DMS114 treated with DMSO at 0.1 percent for 48 hours (cell line): ENCODE data around the gene KIFC3.
"Not testable (repeated sequence)": the region's sequence is repeated elsewhere in the genome, so short reads cannot be mapped to it uniquely, and the experiment has no call there.

Experiments used
- DNase-seq: peaks from one replicate; lab custom pipeline; 2025; ENCODE audit not compliant: unreplicated experiment; lab: John Stamatoyannopoulos, UW

KIFC3 gene

DNA sequence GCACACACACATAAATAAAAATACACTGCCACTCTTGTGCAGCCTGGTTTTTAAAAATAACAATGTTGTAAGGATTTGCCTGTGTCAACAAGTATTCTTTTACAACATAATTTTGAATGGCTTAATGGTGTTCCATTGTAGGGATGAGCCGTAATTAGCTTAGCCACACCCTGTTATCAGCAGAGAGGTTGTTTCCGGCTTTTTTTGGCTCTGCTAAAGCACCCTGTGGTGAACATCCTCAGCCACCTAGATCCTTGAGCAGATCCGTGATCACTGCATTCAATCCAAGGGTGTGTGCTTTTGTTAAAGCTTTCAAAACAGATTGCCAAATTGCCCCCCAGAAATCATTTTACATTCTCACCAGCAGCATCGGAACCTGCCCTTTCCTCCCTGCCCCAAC is 59.7 kb downstream of the KIFC3 start:
- DNase-seq: no peak

DNA sequence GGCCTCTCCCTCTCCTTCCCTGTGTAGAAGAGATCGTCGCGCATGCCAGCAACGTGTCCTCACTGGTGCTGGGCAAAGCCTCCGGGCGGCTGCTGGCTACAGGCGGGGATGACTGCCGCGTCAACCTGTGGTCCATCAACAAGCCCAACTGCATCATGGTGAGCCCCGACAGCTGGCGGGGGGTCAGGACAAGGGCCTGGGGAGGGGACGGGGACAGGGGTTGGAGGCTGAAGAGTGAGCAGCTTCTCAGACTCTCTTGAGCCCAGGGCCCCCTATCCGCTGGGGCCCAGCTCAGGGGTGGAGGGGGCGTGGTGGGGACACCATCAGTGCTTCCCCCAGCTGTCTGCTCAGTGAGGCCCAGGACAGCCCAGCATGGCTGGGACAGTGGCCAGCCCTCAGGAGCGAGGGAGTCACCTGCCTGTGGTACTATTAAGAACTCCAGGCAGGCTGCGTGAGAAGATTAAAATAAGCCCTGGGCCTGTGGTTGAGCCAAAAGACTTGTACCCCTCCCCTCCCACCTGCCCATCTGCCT is 60.6 kb downstream of the KIFC3 start:
- no peak for DNase-seq

DNA sequence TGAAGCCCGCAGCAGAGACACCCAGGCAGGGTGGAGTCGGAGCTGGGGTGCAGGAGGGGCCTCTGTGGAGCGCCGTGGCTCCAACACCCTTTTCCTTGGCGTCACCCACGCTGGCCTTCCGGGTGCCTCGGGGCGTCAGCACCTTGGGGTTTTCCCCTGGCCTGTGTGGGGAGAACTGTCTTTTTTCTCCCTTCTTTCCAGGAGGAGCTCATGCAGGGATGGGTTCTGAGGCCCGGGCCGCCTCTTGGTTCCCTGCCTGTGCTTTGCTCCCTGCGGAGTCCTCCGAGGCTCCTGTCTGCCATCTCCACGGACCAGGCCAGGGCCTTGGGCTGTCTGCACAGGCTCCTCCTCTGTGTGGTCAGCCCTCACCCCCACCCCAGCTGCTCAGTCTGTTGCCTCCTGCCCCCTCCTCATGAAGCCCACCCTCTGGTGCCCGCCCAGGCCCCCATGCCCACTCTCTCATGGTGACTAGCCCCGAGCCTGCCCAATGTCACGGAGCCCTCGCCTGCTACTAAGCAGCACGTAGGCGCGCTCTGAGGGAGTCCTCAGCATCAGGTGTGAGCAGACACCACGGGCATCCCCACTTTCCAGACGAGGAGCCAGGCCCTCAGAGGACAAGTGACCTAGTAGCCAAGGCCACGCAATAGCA is 61.7 kb downstream of the KIFC3 start:
- no peak for DNase-seq

DNA sequence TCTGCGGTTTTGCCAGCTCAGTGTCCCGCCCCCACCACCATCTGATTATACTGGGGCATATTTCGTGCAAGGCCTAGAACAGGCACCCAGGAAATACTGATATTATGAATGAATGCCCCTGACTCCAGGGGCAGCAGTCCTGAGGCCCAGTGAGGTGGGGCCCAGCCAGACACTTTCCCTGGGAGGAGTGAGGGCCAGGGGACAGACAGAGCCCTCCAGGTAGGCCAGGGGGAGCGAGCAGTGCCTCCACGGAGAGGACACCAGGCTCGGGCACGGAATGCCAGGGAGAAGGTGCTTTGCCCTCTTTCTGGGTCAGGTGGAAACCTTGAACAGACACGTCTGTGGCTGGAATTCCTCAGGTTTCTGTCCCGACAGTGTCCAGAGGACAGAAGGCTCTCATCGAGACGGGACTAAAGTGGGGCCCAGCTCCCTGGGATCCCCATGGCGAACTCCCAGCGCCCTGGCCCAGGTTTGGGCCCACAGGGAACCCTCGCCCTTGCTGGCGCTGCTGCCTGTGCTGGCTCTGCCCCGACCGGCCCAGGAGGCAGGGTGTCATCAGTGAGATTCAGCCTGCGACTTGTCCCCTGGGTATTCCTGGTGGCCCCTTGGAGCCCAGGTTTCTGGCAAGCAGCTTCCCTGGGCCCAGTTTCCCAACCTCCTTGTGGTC is 62.4 kb downstream of the KIFC3 start:
- DNase-seq: no peak

DNA sequence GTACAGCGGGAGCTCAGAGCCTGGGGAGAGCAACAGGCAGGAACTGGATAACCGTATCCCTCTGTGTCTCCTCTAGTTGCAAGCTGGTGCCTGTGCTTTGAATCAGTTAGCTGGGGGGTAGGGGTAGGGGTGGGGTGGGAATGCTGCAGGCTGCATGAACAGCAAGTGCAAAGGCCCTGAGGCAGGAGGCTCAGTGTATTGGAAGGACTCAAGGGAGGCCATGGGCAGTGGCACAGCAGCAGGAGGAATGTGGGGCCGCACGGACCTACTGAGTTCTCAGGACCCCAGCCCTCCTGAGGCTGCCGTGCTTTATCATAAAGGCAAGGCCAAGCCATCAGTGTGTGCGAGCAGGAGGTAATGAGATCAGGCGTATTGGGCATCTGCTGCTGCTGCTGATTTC is 63.4 kb downstream of the KIFC3 start:
- DNase-seq: no peak

DNA sequence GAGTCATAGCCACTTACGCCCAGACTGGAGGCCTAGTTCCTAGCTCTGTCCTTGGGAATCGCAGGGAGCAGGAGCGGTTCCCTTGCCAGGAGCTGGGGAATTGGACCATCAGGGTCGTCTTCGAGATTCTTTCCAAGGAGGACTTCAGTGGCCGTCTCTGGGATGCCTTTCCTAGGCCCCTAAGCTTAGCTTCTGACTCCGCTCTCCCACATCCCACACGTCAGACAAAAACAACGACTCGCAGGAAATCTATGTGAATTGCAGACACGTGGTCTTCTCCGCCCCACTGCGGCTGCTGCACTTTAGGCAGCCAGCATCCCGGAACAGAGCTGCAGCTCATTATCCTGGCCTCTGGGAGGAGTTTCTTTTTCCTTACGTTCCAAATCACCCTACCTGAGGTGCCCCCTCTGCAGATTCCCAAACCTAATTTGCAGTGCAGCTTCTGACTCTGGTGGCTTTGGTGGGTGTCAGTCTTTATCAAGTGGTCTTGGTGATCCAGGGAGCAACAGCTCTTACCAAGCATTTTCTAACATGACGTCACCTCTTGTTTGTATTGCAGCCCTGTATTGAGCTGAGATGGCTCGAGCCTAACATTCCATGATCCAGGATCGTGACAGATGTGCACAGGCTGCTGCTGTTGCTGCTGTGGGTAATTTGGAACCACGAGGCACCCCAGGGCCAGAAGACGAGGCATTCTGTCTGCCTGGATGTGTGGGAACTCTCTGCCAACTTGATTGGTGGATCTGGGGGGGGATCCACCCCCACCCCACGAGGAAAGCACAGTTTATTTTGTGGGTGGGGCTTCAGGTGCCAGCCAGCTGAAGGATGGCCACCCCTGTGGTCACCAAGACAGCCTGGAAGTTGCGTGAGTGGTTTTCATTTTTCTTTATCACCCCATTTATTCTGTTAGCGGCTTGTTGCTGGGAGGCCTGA is 65.6 kb downstream of the KIFC3 start:
- peak; percentile 61 for DNase-seq

DNA sequence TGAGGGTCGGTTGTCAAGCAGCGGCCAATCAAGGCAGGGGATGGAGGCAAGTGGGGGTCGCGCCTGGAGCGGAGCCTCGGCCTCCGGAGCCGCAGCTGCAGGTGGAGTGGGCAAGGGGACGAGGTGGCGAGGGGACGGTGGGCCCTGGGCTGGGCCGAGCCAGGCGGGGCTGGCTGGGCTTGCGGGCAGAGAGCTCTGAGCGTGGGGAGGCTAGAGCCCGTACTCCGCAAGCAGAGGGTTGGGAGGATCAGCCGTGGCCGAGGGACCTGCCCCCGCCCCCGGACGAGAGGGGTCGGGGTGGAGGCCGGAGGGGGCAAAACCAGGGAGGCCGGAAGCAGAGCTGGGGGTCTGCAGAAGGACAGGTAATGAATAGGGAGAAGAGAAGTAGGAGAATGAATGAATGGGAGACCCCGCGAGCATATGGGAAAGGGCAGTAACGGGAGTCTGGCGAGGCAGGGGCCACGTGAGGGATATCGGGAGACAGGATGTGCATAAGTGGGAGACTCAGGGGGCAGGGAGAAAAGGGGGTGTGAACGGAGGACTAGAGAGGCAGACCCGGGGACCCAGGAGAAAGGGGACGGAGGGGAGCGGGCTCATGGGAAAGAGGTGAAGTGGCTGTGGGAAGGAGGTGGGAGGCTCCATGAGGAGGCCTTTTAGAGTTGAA is 66.4 kb downstream of the KIFC3 start, which contains the start of gene KATNB1:
Gene KATNB1 (plus strand): TSS at position 16 of the 664 bp plus-strand sequence. CDS start 1,474 bp downstream, outside the sequence.
- no peak for DNase-seq

DNA sequence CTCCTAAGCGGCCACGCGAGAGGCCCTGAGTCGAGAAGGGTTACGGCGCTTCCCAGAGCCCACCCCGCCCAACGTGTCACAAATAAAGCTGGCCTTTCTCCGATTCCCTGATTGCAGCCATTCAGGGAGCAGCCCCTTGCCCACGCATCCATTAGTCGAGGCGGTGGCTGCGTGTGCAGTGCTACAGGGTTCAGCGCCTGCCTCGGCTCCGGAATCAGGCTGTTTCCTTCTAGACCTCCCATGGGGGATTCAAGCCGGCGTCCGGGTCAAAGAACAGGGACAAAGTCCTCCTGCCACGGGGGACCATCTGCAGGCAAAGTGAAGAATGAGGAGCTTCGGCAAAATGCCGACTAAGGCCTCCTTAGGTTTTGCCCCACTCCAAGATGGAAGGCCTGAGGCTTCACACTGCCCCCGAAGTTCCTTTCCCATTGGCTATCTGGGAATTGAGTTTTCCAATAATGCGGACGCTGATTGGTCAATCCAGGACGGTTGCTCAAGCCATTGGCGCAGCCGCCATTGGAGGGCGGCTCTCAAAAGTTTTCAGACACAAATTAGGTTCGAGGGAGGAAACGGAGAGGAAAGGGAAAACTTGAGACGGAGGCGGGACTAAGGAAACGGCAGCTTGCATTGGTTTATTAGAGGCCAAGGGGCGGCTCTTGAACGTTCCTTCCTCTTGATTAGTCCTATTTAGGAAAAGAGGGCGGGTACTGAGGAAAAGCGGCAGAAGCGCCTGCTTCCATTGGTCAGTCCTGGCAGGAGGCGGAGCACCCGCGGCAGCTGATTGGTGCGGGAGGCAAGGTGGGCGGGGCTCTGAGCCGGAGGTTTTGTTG is 67.2 kb downstream of the KIFC3 start:
- DNase-seq: peak; percentile 100

DNA sequence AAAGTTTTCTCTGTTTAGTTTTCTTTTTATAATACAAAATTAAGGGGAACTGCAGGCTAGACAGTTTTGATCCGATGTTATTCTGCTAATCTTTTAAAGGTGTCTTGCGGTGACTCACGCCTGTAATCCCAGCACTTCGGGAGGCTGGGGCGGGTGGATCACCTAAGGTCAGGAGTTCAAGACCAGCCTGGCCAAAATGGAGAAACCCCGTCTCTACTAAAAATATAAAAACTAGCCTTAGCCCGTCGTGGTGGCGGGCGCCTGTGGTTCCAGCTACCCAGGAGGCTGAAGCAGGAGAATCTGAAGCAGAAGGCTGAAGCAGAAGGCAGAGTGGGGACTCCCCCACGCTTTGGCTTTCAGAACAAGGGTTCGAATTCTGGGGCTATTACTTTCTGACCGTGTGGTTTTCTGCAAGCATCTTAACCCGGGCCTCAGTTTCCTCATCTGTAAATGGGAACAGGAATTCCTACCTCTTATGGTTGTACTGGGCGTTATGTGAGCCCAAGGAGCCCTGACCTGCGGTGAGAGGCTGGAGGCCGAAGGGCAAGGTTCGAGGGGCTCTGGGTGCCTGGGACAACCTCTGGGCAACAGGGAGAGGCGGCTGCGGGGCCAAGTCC is 67.9 kb downstream of the KIFC3 start:
- no peak for DNase-seq

DNA sequence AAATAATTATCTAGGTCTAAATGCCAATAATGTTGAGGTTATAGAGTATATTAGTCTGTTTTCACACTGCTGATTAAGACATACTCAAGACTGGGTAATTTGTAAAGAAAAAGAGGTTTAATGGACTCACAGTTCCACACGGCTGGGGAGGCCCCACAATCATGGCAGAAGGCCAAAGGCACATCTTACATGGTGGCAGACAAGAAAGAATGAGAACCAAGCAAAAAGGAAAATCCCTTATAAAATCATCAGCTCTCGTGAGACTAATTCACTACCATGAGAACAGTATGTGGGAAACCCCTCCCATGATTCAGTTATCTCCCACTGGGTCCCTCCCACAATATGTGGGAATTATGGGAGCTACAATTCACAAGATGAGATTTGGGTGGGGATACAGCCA is 69.6 kb downstream of the KIFC3 start:
- DNase-seq: no peak

DNA sequence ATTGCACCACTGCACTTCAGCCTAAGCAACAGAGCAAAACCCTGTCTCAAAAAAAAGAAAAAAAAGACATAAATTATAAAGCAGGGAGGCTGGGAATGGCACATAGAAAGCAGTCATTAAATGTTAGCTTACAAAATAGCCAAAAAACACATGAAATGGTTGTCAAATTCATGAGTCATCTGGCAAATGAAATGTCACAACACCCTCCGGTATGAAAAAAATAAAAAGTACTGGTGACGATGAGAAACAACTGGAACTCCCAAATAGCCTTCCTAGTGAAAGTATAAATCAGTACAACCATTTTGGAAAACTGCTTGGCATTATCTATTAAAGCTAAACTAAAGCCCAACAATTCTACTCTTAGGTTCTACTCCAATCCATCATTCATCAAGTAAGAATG is 70.3 kb downstream of the KIFC3 start:
- no peak for DNase-seq

DNA sequence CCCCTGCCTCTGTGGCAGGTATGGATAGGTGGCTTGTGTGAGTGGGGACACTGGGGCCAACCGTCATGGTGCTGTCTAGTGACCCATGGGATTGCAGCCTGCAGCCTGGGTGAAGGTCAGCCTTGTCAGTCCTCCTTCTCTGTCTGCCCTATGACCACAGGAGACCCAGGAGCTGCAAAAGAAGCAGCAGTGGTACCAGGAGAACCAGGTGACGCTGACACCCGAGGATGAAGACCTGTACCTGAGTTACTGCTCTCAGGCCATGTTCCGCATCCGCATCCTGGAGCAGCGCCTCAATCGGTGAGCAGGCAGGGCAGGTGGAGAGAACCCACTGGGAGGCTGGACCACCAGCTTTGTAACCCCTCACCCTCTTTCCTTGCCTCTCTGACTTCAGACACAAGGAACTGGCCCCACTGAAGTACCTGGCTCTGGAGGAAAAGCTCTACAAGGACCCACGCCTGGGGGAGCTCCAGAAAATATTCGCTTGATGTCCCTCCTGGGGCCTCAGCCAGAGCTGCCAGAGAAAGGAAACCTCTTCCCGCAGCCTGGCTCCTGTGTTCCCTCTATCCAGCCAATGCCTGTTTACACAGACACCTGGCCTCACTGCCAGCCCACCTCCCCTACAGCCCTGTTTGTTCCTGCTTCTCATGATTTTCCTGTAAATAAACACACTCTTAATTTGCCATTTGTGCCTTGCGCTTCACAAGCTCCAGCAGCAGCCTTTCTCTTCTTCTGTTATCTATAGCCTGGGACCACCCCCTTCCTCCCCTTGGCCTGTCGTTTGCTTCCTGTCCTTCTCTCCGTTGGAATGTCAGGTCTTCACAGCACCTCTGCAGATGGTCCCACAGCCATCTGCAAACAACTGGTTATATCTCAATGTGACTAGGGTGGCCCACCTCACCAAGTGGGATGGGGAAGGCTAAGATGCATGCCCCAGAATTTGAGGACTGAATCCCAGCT is 71.2 kb downstream of the KIFC3 start:
- no peak for DNase-seq

DNA sequence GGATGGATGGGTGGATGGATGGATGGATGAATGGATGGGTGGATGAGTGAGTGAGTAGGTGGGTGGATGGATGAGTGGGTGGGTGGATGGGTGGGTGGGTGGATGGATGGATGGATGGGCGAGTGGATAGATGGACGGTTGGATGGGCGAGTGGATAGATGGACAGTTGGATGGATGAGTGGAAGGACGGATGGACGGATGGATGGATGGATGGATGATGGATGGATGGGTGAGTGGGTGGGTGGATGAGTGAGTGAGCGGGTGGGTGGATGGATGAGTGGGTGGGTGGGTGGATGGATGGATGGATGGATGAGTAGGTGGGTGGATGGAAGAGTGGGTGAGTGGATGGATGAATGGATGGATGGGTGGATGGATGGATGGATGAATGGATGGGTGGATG is 72.4 kb downstream of the KIFC3 start:
- not testable (repeated sequence) for DNase-seq

DNA sequence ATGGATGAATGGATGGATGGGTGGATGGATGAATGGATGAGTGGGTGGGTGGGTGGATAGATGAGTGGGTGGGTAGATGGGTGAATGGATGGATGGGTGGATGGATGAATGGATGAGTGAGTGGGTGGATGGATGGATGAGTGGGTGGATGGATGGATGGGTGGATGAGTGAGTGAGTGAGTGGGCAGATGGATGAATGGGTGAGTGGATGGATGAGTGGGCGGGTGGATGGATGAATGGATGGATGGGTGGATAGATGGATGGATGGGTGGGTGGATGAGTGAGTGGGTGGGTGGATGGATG is 73.2 kb downstream of the KIFC3 start:
- DNase-seq: no peak

DNA sequence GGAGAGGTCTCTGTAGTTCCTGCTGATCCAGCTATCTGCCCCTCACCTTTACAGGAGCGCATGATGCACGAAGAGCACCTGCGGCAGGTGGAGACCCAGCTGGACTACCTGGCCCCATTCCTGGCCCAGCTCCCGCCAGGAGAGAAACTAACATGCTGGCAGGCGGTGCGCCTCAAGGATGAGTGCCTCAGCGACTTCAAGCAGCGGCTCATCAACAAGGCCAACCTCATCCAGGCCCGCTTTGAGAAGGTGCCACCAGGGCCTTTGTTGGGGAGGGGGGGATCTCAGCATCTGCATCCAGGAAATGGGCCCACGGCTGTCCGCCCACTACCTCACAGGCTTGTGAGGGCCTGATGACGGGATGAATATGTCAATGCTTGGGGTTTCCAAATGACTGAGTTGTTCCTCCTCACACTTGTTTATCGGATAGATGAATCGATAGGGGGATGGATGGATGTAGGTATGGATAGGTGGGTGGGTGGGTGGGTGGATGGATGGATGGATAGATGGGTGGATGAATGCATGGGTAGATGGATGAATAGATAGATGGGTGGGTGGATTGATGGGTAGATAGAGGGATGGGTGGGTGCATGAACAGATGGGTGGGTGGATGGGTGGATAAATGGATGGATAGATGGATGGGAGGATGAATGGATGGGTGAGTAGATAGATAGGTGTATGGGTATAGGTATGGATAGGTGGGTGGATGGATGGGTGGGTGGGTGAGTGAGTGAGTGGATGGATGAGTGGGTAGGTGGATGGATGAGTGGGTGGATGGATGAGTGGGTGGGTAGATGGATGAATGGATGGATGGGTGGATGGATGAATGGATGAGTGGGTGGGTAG is 73.7 kb downstream of the KIFC3 start:
- no peak for DNase-seq

DNA sequence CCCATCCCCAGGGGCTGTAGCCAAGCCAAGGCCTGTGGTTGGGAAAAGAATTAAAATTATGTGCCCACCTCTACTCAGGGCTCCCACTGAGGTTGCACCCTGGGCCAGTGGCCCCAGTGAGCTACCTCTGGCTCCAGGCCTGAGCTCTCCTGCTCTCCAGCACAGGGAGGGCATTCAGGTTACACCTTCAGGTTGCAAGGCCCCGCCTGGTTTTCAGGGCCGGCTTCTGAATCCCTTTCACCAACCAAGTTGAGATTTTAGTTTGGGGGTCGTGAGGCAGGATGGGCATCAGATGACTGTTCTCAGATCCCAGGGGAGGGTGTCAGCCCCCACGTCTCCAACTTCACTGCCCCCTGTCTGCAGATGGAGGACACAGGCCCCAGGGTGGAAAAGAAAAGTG is 74.7 kb downstream of the KIFC3 start:
- no peak for DNase-seq

DNA sequence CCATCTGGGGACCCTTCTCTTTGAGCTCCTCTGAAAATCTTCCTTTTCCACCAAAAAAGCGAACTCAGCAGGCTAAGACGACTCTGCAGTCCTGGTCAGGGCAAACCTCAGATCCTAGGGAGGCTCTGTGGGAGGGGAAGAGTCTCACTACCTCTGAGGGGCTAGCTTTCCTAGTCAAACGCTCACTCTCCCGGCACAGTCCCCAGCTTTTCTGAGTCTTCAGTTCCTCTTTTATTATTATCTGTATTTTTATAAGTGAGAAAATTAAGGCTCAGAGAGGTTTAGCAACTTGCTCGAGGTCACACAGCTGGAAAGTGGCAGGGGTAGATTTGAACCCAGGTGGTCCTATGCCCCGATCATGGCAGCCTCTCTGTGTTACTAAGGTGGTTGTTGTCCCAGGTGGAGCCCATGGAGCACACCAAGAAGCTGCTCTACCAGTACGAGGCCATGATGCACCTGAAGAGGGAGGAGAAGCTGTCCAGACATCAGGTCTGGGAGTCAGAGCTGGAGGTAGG is 75.8 kb downstream of the KIFC3 start:
- DNase-seq: no peak

DNA sequence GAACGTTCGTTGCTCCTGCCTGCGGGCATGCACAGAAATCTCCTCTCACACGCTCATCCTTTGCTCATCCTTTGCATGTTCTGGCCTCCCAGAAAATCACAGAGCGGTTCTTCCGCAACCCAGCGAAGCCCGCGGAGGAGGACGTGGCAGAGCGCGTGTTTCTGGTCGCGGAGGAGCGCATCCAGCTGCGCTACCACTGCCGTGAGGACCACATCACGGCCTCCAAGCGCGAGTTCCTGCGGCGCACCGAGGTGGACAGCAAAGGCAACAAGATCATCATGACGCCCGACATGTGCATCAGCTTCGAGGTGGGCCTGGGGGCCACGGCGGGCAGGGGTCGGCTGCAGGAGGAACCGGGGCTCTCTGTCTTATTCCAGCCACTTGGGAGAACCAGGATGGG is 76.3 kb downstream of the KIFC3 start:
- no peak for DNase-seq
